ENCODE results near the gene CHST11.

GRCh38 chr12:104742551-104743201, 285.9 kb downstream of the CHST11 start:
- TF ChIP-seq CEBPB (tag; IDR thresholded peaks at IDR 0.05): no peak
- no peak for TF ChIP-seq ZNF589 (CRISPR knock-in tag; IDR thresholded peaks at IDR 0.05; ENCODE audit: low read depth)
- TF ChIP-seq BDP1 (IDR thresholded peaks at IDR 0.05; ENCODE audit: insufficient read depth, insufficient read length): no peak
- no peak for TF ChIP-seq FOXJ3 (CRISPR knock-in tag; IDR thresholded peaks at IDR 0.05)
- no peak for TF ChIP-seq RAD21 (CRISPR knock-in tag; conservative IDR thresholded peaks at IDR 0.05 in 1 of 2, IDR thresholded peaks at IDR 0.05 in 1 of 2)
- no peak for TF ChIP-seq DPF2 (IDR thresholded peaks at IDR 0.05)
- no peak for TF ChIP-seq CC2D1A (IDR thresholded peaks at IDR 0.05)
- no peak for TF ChIP-seq SRF (CRISPR knock-in tag; IDR thresholded peaks at IDR 0.05)
